CD14-positive monocyte (primary cell): ENCODE results near the gene FGF5. TPM values are rescaled to one million over a fixed set of nuclear protein-coding genes. Genes with fewer than 3 reads are reported as not detected.

Source experiments
- DNase-seq, 3 donors: peaks; one replicate each; pipeline ENCODE4 v3.0.0-alpha.2; 2011 to 2022
- H2AFZ ChIP-seq: 2 replicates; pipeline ENCODE4 v1.6.0; 2012; ENCODE audit warnings: mild to moderate bottlenecking, low read depth, low read length, inconsistent platforms; ENCODE audit not compliant: insufficient read depth, poor library complexity, severe bottlenecking
- H3K27ac ChIP-seq, 2 donors: 1 replicate in 1 of 2; 2 replicates in 1 of 2; pipeline ENCODE4 v1.5.1; 2012 to 2013; ENCODE audit warnings: low read length in 2 of 2, control low read depth in 1 of 2, inconsistent platforms in 1 of 2, low read depth in 1 of 2, mild to moderate bottlenecking in 1 of 2
- H3K27me3 ChIP-seq, 2 donors: one replicate each; pipeline versions ENCODE4 v1.6.0 to v1.6.1; 2011 to 2013; ENCODE audit warnings: low read length in 2 of 2; ENCODE audit not compliant: control insufficient read depth in 2 of 2, insufficient read depth in 2 of 2
- H3K36me3 ChIP-seq, 2 donors: replicated peaks in 1 of 2; 1 replicate in 1 of 2; 2 replicates in 1 of 2; pipeline versions ENCODE4 v1.5.1 to v1.6.1; 2012 to 2013; ENCODE audit warnings: low read length in 2 of 2, control low read depth in 1 of 2, inconsistent platforms in 1 of 2, mild to moderate bottlenecking in 1 of 2; ENCODE audit not compliant: insufficient read depth in 2 of 2, control insufficient read depth in 1 of 2
- H3K4me1 ChIP-seq, 2 donors: 1 replicate in 1 of 2; 2 replicates in 1 of 2; pipeline versions ENCODE4 v1.5.1 to v1.6.1; 2012 to 2013; ENCODE audit warnings: low read length in 2 of 2, control low read depth in 1 of 2, inconsistent platforms in 1 of 2, mild to moderate bottlenecking in 1 of 2, moderate library complexity in 1 of 2; ENCODE audit not compliant: insufficient read depth in 2 of 2, control insufficient read depth in 1 of 2
- H3K4me2 ChIP-seq: replicated peaks from 2 replicates; pipeline ENCODE3; 2012; ENCODE audit warnings: low read length, moderate library complexity, mild to moderate bottlenecking; ENCODE audit not compliant: poor library complexity, severe bottlenecking; ENCODE audit errors: extremely low read depth
- H3K4me3 ChIP-seq, 3 experiments: fragments of 200-600 bp in 1 of 3; sonication (generic) in 1 of 3; replicated peaks in 1 of 3; 1 replicate in 2 of 3; 2 replicates in 1 of 3; pipeline ENCODE4 v1.5.1; 2011 to 2013; ENCODE audit warnings: low read length in 3 of 3, mild to moderate bottlenecking in 3 of 3, control low read depth in 2 of 3, low read depth in 2 of 3, inconsistent platforms in 1 of 3, moderate library complexity in 1 of 3
- H3K79me2 ChIP-seq: 2 replicates; pipeline ENCODE4 v1.6.0; 2012; ENCODE audit warnings: mild to moderate bottlenecking, control low read depth, inconsistent platforms, low read length, moderate library complexity; ENCODE audit not compliant: insufficient read depth
- H3K9ac ChIP-seq: 2 replicates; pipeline ENCODE4 v1.6.0; 2017; ENCODE audit warnings: low read length, mild to moderate bottlenecking; ENCODE audit not compliant: insufficient read depth, poor library complexity, severe bottlenecking
- H3K9me3 ChIP-seq, 2 donors: replicated peaks in 1 of 2; 1 replicate in 1 of 2; 2 replicates in 1 of 2; pipeline versions ENCODE4 v1.5.1 to v1.6.1; 2012 to 2013; ENCODE audit warnings: low read length in 2 of 2, control low read depth in 1 of 2; ENCODE audit not compliant: control insufficient read depth in 1 of 2, insufficient read depth in 1 of 2
- H4K20me1 ChIP-seq: 2 replicates; pipeline ENCODE4 v1.6.0; 2012; ENCODE audit warnings: mild to moderate bottlenecking, low read length, control low read depth, moderate library complexity; ENCODE audit not compliant: insufficient read depth
- H3K27ac Mint-ChIP-seq, 7 donors: one replicate each; pipeline ENCODE4 v1.8.0; 2020; ENCODE audit warnings: mild to moderate bottlenecking in 7 of 7, mixed read lengths in 7 of 7, moderate library complexity in 6 of 7, inconsistent platforms in 2 of 7
- H3K27me3 Mint-ChIP-seq, 3 donors: one replicate each; pipeline ENCODE4 v1.8.0; 2021 to 2022; ENCODE audit warnings: low read depth in 3 of 3, mild to moderate bottlenecking in 3 of 3, mixed read lengths in 3 of 3, moderate library complexity in 3 of 3, inconsistent platforms in 1 of 3
- H3K36me3 Mint-ChIP-seq, 2 donors: one replicate each; pipeline ENCODE4 v1.8.0; 2020; ENCODE audit warnings: mixed read lengths in 2 of 2, inconsistent platforms in 1 of 2, mild to moderate bottlenecking in 1 of 2
- H3K4me1 Mint-ChIP-seq: one replicate; pipeline ENCODE4 v1.8.0; 2020; ENCODE audit warnings: mild to moderate bottlenecking, mixed read lengths
- H3K4me3 Mint-ChIP-seq, 2 donors: one replicate each; pipeline ENCODE4 v1.8.0; 2020; ENCODE audit warnings: mild to moderate bottlenecking in 2 of 2, mixed read lengths in 2 of 2, moderate library complexity in 1 of 2
- H3K9me3 Mint-ChIP-seq, 7 donors: one replicate each; pipeline ENCODE4 v1.8.0; 2020 to 2022; ENCODE audit warnings: mixed read lengths in 7 of 7, mild to moderate bottlenecking in 6 of 7, moderate library complexity in 6 of 7, inconsistent platforms in 2 of 7
- WGBS: methylation state at CpG from one replicate; pipeline ENCODE4 v1.1.5; 2013; ENCODE audit warnings: missing lambda C conversion rate; ENCODE audit not compliant: insufficient coverage; 5-methylcytosine and 5-hydroxymethylcytosine counted together
- intact Hi-C, 2 donors: fragments of 100-400 bp; cut with micrococcal nuclease; formaldehyde crosslinking; loops; one replicate each; pipeline versions ENCODE4 v1.15.0 to v1.15.1; 2023
- polyA plus RNA-seq, 3 donors: library from polyadenylated mRNA; depleted of rRNA in 1 of 3; unstranded in 2 of 3; stranded (reverse) in 1 of 3; fragments of 300-500 nt in 2 of 3; fragments of >200 nt in 1 of 3; fragmentation: Illumina TruSeq in 2 of 3; gene quantifications; 1 replicate in 2 of 3; 2 replicates in 1 of 3; pipeline ENCODE4 v1.2.3, GENCODE V29; 2012 to 2021
- TF ChIP-seq, protein P1 (sequence below): fragments of 200-600 bp; IDR thresholded peaks from one replicate; pipeline ENCODE4 v1.8.0; 2022; ENCODE audit warnings: antibody characterized with exemption, mild to moderate bottlenecking

The FGF5 gene
- polyA plus RNA-seq, 3 donors = not detected

GRCh38 chr4:80307774-80308465 is 41.5 kb downstream of the FGF5 start:
- no CpG with 5 or more reads among the region's 10 CpGs for WGBS
- peaks cover 0 to 6% of the 10 kb centered on the region in 2 donors for H3K4me1 ChIP-seq
- no peaks in the 10 kb centered on the region for H3K36me3 ChIP-seq
- H3K79me2 ChIP-seq = no peaks in the 10 kb centered on the region
- peaks cover 0 to 5% (median 2%) of the 10 kb centered on the region in 7 donors for H3K9me3 Mint-ChIP-seq
- TF ChIP-seq, protein P1, sequence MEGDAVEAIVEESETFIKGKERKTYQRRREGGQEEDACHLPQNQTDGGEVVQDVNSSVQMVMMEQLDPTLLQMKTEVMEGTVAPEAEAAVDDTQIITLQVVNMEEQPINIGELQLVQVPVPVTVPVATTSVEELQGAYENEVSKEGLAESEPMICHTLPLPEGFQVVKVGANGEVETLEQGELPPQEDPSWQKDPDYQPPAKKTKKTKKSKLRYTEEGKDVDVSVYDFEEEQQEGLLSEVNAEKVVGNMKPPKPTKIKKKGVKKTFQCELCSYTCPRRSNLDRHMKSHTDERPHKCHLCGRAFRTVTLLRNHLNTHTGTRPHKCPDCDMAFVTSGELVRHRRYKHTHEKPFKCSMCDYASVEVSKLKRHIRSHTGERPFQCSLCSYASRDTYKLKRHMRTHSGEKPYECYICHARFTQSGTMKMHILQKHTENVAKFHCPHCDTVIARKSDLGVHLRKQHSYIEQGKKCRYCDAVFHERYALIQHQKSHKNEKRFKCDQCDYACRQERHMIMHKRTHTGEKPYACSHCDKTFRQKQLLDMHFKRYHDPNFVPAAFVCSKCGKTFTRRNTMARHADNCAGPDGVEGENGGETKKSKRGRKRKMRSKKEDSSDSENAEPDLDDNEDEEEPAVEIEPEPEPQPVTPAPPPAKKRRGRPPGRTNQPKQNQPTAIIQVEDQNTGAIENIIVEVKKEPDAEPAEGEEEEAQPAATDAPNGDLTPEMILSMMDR = no peak
- H3K36me3 Mint-ChIP-seq = no peaks in the 10 kb centered on the region
- H3K9me3 ChIP-seq = peaks cover 0 to 1% of the 10 kb centered on the region in 2 donors
- intact Hi-C loops = no loop called here
- no peak overlapping the region for H3K4me3 ChIP-seq
- H3K27ac ChIP-seq = no peak overlapping the region
- no peak overlapping the region for H2AFZ ChIP-seq
- H4K20me1 ChIP-seq = no peaks in the 10 kb centered on the region
- H3K27me3 ChIP-seq = peaks cover 2 to 6% of the 10 kb centered on the region in 2 donors
- no peak overlapping the region for H3K9ac ChIP-seq
- H3K4me2 ChIP-seq = no peak overlapping the region
- no peak overlapping the region for H3K4me3 Mint-ChIP-seq
- peaks cover 3 to 25% (median 11%) of the 10 kb centered on the region in 3 donors for H3K27me3 Mint-ChIP-seq
- H3K4me1 Mint-ChIP-seq = peaks cover 6% of the 10 kb centered on the region
- no peak overlapping the region for H3K27ac Mint-ChIP-seq
- no peak for DNase-seq

GRCh38 chr4:80308466-80308822 is 42.0 kb downstream of the FGF5 start:
- no peak for DNase-seq
- no peak overlapping the region for H2AFZ ChIP-seq
- H3K9me3 Mint-ChIP-seq = peaks cover 0 to 3% (median under 1%) of the 10 kb centered on the region in 7 donors
- no peak overlapping the region for H3K27ac Mint-ChIP-seq
- intact Hi-C loops = no loop called here
- no peaks in the 10 kb centered on the region for H3K36me3 Mint-ChIP-seq
- peaks cover 2 to 6% of the 10 kb centered on the region in 2 donors for H3K27me3 ChIP-seq
- no peak overlapping the region for H3K27ac ChIP-seq
- peaks cover 0 to 6% of the 10 kb centered on the region in 2 donors for H3K4me1 ChIP-seq
- no peak overlapping the region for H3K9ac ChIP-seq
- WGBS = 95% methylated on average over 3 of the region's 4 CpGs
- peaks cover 3 to 25% (median 11%) of the 10 kb centered on the region in 3 donors for H3K27me3 Mint-ChIP-seq
- no peaks in the 10 kb centered on the region for H4K20me1 ChIP-seq
- no peaks in the 10 kb centered on the region for H3K79me2 ChIP-seq
- no peak overlapping the region for H3K4me3 Mint-ChIP-seq
- no peak overlapping the region for H3K4me3 ChIP-seq
- TF ChIP-seq, protein P1 = no peak
- H3K36me3 ChIP-seq = no peaks in the 10 kb centered on the region
- no peak overlapping the region for H3K4me2 ChIP-seq
- no peaks in the 10 kb centered on the region for H3K9me3 ChIP-seq
- H3K4me1 Mint-ChIP-seq = peaks cover 6% of the 10 kb centered on the region
